KOPT-K1 (cell line): ENCODE data around the gene NAGPA.

Experiments used
- H3K27ac ChIP-seq: fragments of 200-600 bp; sonication (generic); 2 replicates; pipeline ENCODE4 v1.5.1; 2016; ENCODE audit warnings: antibody characterized with exemption, mild to moderate bottlenecking, low read depth, low read length; ENCODE audit not compliant: poor library complexity, severe bottlenecking
- H3K36me3 ChIP-seq: fragments of 200-600 bp; sonication (generic); 2 replicates; pipeline ENCODE4 v1.5.1; 2017; ENCODE audit warnings: antibody characterized with exemption, mild to moderate bottlenecking, low read length, moderate library complexity; ENCODE audit not compliant: insufficient read depth
- H3K9me3 ChIP-seq: fragments of 200-600 bp; sonication (generic); 2 replicates; pipeline ENCODE4 v1.5.1; 2017; ENCODE audit warnings: antibody characterized with exemption, low read length, mild to moderate bottlenecking; ENCODE audit not compliant: insufficient read depth, poor library complexity, severe bottlenecking

Gene NAGPA

GRCh38 chr16:4987580-4988374 lies 46.0 kb downstream of the NAGPA start:
- H3K36me3 ChIP-seq, result no peaks in the 10 kb centered on the region
- no peaks in the 10 kb centered on the region for H3K9me3 ChIP-seq
- no peak overlapping the region for H3K27ac ChIP-seq

DNA sequence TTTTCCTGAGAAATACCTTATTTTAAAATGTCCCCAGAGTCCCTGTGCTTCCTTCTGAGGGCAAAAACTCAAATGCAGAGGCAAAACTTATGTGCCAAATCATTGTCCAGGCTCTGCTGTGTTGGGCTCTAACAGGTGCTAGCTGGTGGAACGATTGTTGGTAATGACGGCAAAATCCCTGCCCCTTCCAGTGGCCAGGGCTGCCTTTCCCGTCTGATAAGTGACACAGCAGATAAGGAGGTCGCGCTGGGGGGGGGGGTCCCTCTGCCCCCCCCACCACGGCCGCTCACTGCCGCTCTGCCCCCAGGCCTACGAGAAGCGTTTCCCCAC lies 46.5 kb downstream of the NAGPA start:
- Histone ChIP-seq H3K27ac (no peak overlapping the region), H3K36me3 (no peaks in the 10 kb centered on the region), H3K9me3 (no peaks in the 10 kb centered on the region)

- no peaks in the 10 kb centered on the region for H3K9me3 ChIP-seq
- no peak overlapping the region for H3K27ac ChIP-seq
- no peaks in the 10 kb centered on the region for H3K36me3 ChIP-seq
These were observed 49.4 kb downstream of the NAGPA start for GRCh38 chr16:4984174-4984990.

DNA sequence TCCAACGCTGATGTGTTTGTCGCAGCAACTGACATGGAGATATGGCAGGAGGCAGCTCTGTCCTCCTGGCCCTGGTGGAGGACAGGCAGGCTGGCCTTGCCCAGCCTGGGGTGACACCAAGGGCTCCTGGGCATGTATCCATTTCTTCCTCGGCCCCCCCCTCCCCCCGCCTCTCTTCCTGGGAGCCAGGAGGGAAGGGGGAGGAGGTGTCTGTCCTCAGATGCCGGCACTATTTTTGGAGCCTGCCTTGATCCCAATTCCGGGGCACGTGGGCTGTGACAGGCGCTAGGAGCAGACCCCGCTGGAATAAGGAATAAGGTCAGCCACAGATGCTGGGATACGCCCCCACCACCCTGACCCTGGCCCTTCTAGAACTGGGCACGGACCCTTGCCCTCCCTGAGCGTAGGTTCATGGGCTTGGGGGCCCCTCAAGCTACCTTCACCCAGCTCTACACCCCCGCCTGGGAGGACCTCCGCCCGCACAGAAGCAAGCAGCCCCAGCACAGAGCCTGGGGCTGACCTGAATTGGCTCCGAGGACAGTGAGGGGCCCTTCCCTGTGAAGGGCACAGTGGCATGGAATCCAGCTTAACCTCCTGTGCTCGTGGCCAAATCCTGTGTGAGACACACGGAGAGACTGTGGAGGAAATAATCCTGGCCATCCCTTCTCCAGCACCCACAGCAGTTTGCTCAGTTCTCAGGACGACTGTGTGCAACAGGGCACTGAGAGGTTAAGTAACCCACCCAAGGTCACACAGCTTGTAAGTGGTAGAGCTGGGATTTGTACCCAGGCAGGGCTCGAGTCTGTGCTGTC lies 51.5 kb downstream of the NAGPA start:
- no peak overlapping the region for H3K27ac ChIP-seq
- no peaks in the 10 kb centered on the region for H3K36me3 ChIP-seq
- H3K9me3 ChIP-seq, result no peaks in the 10 kb centered on the region

GRCh38 chr16:4981473-4981872 lies 52.3 kb downstream of the NAGPA start:
- H3K9me3 ChIP-seq, result peaks cover 2% of the 10 kb centered on the region
- H3K36me3 ChIP-seq, result no peaks in the 10 kb centered on the region
- no peak overlapping the region for H3K27ac ChIP-seq

GRCh38 chr16:4980691-4981090 lies 53.0 kb downstream of the NAGPA start:
- Histone ChIP-seq H3K9me3 (peaks cover 10% of the 10 kb centered on the region), H3K36me3 (no peaks in the 10 kb centered on the region), H3K27ac (no peak overlapping the region)

GRCh38 chr16:4979736-4980660 lies 53.7 kb downstream of the NAGPA start:
- no peak overlapping the region for H3K27ac ChIP-seq
- peaks cover 12% of the 10 kb centered on the region for H3K9me3 ChIP-seq
- no peaks in the 10 kb centered on the region for H3K36me3 ChIP-seq

- Histone ChIP-seq H3K27ac (no peak overlapping the region), H3K36me3 (no peaks in the 10 kb centered on the region), H3K9me3 (peaks cover 12% of the 10 kb centered on the region)
These were observed 54.6 kb downstream of the NAGPA start for GRCh38 chr16:4979164-4979563.

GRCh38 chr16:4976611-4977145 lies 57.1 kb downstream of the NAGPA start:
- Histone ChIP-seq H3K36me3 (no peaks in the 10 kb centered on the region), H3K27ac (no peak overlapping the region), H3K9me3 (peaks cover 25% of the 10 kb centered on the region)

DNA sequence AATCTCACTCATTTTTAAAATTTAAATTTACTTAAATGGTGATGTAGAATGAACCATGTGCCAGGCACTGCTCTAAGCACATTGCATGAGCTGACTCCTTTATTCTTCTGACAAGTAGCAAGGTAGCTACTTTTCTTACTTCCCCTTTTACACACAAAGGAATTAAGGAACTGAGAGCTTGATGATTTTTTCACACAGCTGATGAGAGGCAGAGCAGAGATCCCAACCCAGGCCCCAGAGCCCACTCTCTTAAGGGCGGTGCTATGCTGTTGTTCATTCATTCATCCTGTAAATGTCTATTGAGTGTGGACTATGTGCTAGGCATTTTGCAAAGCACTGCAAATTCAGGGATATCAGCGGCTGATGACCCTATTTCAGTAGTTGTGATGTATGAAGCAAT lies 57.7 kb downstream of the NAGPA start:
- H3K27ac ChIP-seq, result no peak overlapping the region
- H3K36me3 ChIP-seq, result no peaks in the 10 kb centered on the region
- peaks cover 25% of the 10 kb centered on the region for H3K9me3 ChIP-seq
